ENCODE results near the gene RAB35.

The RAB35 gene

DNA sequence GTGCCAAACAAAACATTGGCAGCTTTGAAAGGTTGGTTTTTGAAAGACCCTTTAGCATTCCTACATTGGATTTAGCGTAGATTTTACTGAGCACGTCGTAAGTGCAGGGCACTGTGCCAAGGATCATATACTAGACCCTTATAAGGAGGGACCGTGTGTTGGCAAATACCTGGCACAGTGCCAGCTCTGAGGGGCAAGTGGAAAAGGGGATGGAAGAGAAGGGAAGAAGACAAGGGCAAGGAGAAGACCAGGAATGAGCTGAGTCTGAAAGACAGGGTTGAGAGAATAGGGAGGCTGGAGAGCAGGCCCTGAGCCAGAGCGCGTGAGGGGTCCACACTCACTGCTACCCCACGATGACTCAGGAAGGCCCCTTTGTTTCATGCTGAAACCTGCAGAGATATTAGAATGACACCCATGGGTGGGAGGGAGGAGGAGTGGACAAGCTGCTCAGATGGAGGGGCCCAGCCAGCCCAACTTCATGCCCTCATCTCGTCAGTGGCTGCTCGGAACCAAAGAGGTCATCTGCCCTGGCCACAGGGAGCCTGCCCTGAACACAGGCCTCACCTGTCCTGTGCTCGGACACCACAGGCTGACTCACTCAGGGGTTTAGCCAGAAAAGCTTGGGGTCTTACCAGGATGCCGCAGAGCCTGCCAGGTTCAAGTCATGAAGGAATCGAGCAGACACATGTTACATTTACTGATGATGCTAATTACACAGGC, 25.0 kb downstream of the RAB35 start:
- TF ChIP-seq POLR2AphosphoS5 (IDR thresholded peaks at IDR 0.05; ENCODE audit: low read depth, low read length) = no peak
- no peak for TF ChIP-seq TAF1 (IDR thresholded peaks at IDR 0.05; ENCODE audit: borderline replicate concordance, insufficient read depth, low read length)
- TF ChIP-seq SIN3A (IDR thresholded peaks at IDR 0.05; ENCODE audit: borderline replicate concordance, insufficient read depth, low read length) = no peak
- no peak for TF ChIP-seq FOXP2 (optimal IDR thresholded peaks at IDR 0.05; ENCODE audit: borderline replicate concordance, extremely low read depth, extremely low read length, insufficient read depth)
- TF ChIP-seq, protein P1, sequence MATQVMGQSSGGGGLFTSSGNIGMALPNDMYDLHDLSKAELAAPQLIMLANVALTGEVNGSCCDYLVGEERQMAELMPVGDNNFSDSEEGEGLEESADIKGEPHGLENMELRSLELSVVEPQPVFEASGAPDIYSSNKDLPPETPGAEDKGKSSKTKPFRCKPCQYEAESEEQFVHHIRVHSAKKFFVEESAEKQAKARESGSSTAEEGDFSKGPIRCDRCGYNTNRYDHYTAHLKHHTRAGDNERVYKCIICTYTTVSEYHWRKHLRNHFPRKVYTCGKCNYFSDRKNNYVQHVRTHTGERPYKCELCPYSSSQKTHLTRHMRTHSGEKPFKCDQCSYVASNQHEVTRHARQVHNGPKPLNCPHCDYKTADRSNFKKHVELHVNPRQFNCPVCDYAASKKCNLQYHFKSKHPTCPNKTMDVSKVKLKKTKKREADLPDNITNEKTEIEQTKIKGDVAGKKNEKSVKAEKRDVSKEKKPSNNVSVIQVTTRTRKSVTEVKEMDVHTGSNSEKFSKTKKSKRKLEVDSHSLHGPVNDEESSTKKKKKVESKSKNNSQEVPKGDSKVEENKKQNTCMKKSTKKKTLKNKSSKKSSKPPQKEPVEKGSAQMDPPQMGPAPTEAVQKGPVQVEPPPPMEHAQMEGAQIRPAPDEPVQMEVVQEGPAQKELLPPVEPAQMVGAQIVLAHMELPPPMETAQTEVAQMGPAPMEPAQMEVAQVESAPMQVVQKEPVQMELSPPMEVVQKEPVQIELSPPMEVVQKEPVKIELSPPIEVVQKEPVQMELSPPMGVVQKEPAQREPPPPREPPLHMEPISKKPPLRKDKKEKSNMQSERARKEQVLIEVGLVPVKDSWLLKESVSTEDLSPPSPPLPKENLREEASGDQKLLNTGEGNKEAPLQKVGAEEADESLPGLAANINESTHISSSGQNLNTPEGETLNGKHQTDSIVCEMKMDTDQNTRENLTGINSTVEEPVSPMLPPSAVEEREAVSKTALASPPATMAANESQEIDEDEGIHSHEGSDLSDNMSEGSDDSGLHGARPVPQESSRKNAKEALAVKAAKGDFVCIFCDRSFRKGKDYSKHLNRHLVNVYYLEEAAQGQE (IDR thresholded peaks at IDR 0.05; ENCODE audit: insufficient read depth in 1 of 2, low read depth in 2 of 2, low read length in 2 of 2) = no peak

DNA sequence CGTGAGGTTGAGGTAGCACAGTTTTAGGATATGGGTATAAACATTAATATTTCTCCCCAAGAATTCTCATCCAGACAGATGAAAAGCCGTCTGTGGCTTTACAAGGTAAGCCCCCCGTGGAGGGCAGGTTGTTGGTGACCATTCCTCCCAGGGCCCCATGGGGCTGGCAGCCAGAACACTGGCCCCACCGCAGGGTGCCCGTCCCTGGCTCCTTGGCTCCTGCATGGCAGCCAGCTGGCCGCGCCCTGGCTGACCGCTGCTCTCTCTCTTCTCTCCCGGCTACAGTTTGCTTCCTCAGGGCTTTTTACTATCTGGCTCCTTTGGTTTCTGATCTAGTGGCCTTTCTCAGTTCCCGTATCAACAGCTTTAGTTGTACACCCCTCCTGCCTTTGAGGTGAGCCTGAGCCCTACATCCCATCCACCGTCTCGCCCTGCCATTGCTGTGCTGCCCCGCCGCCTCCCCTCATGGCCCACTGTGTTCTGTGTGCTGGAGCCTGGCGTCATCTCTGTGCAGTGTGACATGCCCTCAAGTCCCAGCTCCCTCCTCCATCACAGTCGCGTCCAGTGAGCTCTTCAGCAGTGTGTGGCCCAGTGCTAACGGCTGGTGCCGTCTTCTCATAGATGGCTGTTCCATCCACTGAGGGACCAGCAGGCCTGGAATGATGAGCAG, 25.8 kb downstream of the RAB35 start:
- TF ChIP-seq FOXP2 (optimal IDR thresholded peaks at IDR 0.05; ENCODE audit: borderline replicate concordance, extremely low read depth, extremely low read length, insufficient read depth) = no peak
- TF ChIP-seq TAF1 (IDR thresholded peaks at IDR 0.05; ENCODE audit: borderline replicate concordance, insufficient read depth, low read length) = no peak
- TF ChIP-seq SIN3A (IDR thresholded peaks at IDR 0.05; ENCODE audit: borderline replicate concordance, insufficient read depth, low read length) = no peak
- TF ChIP-seq, protein P1 (IDR thresholded peaks at IDR 0.05; ENCODE audit: insufficient read depth in 1 of 2, low read depth in 2 of 2, low read length in 2 of 2) = no peak
- 0 out of 2 replicates have a peak, but pooled peaks have one; percentile 9 for TF ChIP-seq POLR2AphosphoS5 (IDR thresholded peaks at IDR 0.05; ENCODE audit: low read depth, low read length)

DNA sequence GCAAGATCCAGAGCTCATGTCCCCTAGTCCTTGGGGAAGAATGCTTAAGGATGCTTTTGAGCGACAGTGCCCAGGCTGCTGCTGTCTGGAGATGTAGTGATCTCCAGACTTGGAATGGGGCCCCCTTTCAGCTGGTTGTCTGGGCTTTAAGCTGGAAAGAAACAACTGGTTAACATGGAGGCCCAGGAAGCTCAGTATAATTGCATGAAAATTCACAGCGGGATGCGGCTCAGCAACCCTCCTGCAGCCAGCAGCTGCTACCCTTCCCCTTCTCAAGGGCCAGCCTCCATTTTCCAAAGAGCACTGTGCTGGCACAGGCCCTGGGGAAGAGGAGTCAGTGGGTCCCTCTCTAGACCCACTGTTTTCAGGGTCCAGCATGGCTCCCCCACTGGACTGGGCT, 26.3 kb downstream of the RAB35 start:
- TF ChIP-seq POLR2AphosphoS5 (IDR thresholded peaks at IDR 0.05; ENCODE audit: low read depth, low read length) (no peak; the same call in 1 of the 2 replicates), SIN3A (IDR thresholded peaks at IDR 0.05; ENCODE audit: borderline replicate concordance, insufficient read depth, low read length) (no peak), TAF1 (IDR thresholded peaks at IDR 0.05; ENCODE audit: borderline replicate concordance, insufficient read depth, low read length) (no peak), FOXP2 (optimal IDR thresholded peaks at IDR 0.05; ENCODE audit: borderline replicate concordance, extremely low read depth, extremely low read length, insufficient read depth) (no peak)
- TF ChIP-seq, protein P1 (IDR thresholded peaks at IDR 0.05; ENCODE audit: insufficient read depth in 1 of 2, low read depth in 2 of 2, low read length in 2 of 2) = no peak

DNA sequence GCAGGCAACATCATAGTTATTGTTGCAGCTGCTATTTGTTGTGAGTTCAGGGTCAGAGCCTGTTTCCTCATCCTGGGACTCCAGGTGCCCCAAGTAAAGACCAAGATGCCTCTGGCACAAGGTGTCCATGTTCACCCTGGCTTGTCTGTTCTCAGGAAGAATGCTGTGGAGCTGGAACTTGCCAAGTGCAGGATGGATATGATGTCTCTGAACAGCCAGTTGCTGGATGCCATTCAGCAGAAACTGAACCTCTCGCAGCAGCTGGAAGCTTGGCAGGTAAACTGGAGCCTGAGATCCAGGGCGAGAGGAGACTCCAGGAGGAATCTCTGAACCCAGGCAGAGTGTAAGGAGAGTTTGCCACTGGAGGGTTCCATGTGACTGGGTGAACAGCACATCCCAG, 26.8 kb downstream of the RAB35 start:
- no peak for TF ChIP-seq TAF1 (IDR thresholded peaks at IDR 0.05; ENCODE audit: borderline replicate concordance, insufficient read depth, low read length)
- TF ChIP-seq SIN3A (IDR thresholded peaks at IDR 0.05; ENCODE audit: borderline replicate concordance, insufficient read depth, low read length) = no peak

DNA sequence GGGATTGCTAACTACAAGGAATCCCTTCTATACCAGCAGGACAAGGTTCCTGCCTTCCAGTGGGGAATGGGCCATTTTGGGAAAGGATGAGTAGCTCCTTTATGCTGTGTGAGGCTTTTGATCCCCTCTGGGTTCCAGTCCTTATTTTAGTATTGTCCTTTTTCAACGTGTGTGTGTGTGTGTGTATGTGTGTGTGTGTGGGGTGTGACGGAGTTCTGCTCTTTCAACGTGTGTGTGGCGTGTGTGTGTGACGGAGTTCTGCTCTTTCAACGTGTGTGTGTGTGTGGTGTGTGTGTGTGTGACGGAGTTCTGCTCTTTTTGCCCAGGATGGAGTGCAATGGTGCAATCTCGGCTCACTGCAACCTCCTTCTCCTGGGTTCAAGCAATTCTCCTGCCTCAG, 27.4 kb downstream of the RAB35 start:
- TF ChIP-seq TAF1 (IDR thresholded peaks at IDR 0.05; ENCODE audit: borderline replicate concordance, insufficient read depth, low read length) (no peak), SIN3A (IDR thresholded peaks at IDR 0.05; ENCODE audit: borderline replicate concordance, insufficient read depth, low read length) (no peak), FOXP2 (optimal IDR thresholded peaks at IDR 0.05; ENCODE audit: borderline replicate concordance, extremely low read depth, extremely low read length, insufficient read depth) (no peak), POLR2AphosphoS5 (IDR thresholded peaks at IDR 0.05; ENCODE audit: low read depth, low read length) (no peak; the same call in 1 of the 2 replicates)
- TF ChIP-seq, protein P1 (IDR thresholded peaks at IDR 0.05; ENCODE audit: insufficient read depth in 1 of 2, low read depth in 2 of 2, low read length in 2 of 2) = no peak

Data from PFSK-1 (cell line).